HEK293T (cell line): ENCODE measurements around the gene SERPINH1.

Experiments used
- ARNT ChIP-seq: fragments of 450-650 bp; IDR thresholded peaks from 2 replicates; pipeline ENCODE4 v1.6.1; 2017; ENCODE audit warnings: mild to moderate bottlenecking
- BHLHE40 ChIP-seq: fragments of 450-650 bp; IDR thresholded peaks from 2 replicates; pipeline ENCODE4 v1.6.1; 2016; ENCODE audit warnings: mild to moderate bottlenecking, moderate library complexity, borderline replicate concordance
- ELF4 ChIP-seq: fragments of 450-650 bp; IDR thresholded peaks from 2 replicates; pipeline ENCODE4 v1.6.1; 2017; ENCODE audit warnings: antibody characterized with exemption
- FOXA1 ChIP-seq: fragments of 450-650 bp; IDR thresholded peaks from 2 replicates; pipeline ENCODE4 v1.6.1; 2016; ENCODE audit warnings: mild to moderate bottlenecking
- FOXK2 ChIP-seq: fragments of 450-650 bp; IDR thresholded peaks from 2 replicates; pipeline ENCODE4 v1.6.1; 2016; ENCODE audit warnings: mild to moderate bottlenecking
- FOXM1 ChIP-seq: fragments of 450-650 bp; IDR thresholded peaks from 2 replicates; pipeline ENCODE4 v1.6.1; 2017; ENCODE audit warnings: mild to moderate bottlenecking, borderline replicate concordance
- HDGF ChIP-seq: fragments of 450-650 bp; IDR thresholded peaks from 2 replicates; pipeline ENCODE4 v1.6.1; 2017; ENCODE audit warnings: antibody characterized with exemption, borderline replicate concordance
- LEF1 ChIP-seq: fragments of 450-650 bp; IDR thresholded peaks from 2 replicates; pipeline ENCODE4 v1.6.1; 2017; ENCODE audit warnings: mild to moderate bottlenecking, borderline replicate concordance
- SP1 ChIP-seq: fragments of 450-650 bp; IDR thresholded peaks from 2 replicates; pipeline ENCODE4 v1.6.1; 2017
- SUZ12 ChIP-seq: fragments of 450-650 bp; IDR thresholded peaks from 2 replicates; pipeline ENCODE4 v1.6.1; 2016; ENCODE audit warnings: mild to moderate bottlenecking
- TARDBP ChIP-seq: fragments of 450-650 bp; IDR thresholded peaks from 2 replicates; pipeline ENCODE4 v1.6.1; 2016

GRCh38 chr11:75588051-75588481 is 26.0 kb downstream of the SERPINH1 start:
- no peak for TF ChIP-seq TARDBP
- no peak for TF ChIP-seq FOXA1
- TF ChIP-seq ARNT, result no peak
- TF ChIP-seq FOXM1, result no peak
- no peak for TF ChIP-seq LEF1
- TF ChIP-seq SUZ12, result no peak
- TF ChIP-seq BHLHE40, result no peak
- no peak for TF ChIP-seq FOXK2
- no peak for TF ChIP-seq HDGF
- TF ChIP-seq SP1, result no peak
- TF ChIP-seq ELF4, result no peak
